GOT3 (cell line): ENCODE measurements around the gene TEAD1.

ENCODE experiments used
- DNase-seq: peaks from one replicate; lab custom pipeline; 2025; ENCODE audit warnings: mixed read lengths; lab: John Stamatoyannopoulos, UW

Gene TEAD1

DNA sequence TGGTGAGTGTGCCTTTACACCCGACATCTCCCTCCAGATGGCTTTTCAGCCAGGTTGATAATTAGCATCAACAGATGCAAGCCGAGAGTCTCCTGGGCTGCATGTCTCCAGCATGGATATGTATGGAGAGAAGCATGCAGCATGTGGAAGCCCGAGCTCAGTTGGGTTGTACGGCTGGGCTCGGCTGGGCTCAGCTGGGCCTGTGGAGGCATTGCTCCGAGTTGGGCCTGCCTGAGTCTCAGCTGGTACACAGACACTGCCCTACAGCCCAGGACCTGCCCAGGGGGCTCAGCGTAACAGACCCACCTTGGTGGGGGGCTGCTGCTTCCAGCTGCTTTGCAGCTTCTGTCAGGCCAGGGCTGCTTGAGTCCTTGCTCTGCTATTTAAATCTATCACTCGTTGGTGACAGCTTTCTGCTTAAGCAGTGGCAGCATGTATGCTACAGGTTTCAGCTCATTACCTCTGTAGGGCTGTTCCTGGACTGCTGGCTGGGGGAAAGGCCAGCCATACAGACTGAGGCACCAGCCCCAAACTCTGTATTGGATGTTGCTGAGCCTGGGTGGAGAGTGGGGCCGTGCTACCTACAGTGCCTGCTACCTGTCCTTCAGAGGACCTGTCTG, 115.5 kb downstream of the TEAD1 start:
- DNase-seq = no peak

DNA sequence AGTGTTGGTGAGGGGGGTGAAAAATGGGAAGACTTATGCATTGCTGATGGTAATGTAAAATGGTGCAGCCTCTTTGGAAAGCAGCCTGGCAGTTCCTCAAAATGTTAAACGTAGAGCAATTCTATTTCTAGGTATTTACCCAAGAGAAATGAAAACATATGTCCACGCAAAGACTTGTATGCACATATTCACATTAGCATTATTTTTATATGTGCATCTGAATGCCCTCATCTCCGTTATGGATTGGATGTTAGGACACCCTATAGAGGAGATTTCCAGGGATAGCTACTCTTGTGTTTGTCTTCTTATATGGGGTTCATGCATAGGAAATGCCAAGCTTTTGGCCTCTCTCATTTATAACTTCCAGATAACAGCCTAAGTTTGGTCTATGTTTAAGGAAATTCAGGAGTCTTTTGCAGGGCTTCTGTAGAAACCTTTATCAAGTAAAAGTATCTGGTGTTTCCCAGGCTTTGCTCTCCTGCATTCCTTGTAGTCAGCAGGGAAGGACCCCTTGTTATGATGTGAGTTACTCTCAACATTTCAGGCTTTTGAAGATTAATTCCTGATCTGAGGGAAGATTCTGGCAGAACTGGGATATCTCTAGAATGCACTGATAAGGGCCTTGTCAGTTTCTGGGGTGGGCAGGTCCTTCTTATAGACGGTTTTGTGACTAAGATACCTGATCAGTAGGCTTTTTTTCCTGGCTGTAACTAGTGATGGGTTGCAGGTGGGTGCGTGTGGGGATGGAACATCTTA, 116.8 kb downstream of the TEAD1 start:
- no peak for DNase-seq

DNA sequence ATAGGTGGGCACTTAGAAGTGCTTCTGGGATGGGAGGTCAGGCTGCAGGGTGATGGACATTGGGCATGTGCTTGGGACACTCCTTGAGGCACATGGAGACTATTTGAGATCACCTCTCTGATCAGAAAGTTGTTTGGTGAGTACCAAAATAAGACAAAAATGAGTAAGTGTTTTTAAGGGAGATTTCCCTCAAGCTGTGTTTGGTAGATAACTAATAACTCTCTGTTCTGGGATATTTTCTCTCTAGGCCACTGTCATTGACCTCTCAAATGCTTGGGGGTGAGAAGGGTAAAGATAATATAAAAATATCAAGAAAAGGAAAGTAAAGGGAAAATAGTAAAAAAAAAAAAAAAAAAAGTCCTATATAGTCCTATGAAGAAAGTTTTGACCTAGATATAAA, 117.8 kb downstream of the TEAD1 start:
- DNase-seq = no peak

DNA sequence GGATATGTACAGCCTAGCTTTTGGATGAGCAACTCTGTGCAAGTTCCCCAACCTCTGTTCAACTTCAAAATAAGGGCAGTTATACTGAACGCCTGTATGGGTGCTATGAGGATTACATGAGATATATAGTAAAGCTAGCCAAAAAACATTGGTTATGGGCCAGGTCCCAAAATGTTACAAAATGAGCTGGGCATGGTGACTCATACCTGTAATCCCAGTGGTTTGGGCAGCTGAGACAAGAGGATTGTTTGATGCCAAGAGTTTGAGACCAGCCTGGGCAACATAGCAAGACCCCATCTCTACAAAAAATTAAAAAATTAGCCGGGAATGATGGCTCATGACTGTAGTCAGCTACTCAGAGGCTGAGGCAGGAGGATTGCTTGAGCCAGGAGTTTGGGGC, 118.4 kb downstream of the TEAD1 start:
- no peak for DNase-seq

DNA sequence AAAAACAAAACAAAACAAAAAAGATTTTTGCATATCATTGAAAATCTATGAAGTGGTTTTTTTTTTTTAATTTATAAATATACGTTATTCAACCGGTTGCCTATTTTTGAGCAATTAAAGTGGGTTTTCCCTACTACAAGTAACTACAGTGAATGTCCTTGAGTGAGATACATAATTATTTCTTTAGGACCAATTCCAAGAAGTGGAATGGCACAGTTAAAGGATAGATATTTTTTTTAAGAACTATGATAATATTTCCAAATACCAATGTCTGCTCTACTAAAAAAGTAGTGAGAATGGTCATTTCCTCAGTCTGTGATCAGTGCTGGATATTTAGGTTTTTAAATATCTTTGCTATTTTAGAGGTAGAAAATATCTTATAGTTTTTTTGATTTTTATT, 118.8 kb downstream of the TEAD1 start:
- no peak for DNase-seq

DNA sequence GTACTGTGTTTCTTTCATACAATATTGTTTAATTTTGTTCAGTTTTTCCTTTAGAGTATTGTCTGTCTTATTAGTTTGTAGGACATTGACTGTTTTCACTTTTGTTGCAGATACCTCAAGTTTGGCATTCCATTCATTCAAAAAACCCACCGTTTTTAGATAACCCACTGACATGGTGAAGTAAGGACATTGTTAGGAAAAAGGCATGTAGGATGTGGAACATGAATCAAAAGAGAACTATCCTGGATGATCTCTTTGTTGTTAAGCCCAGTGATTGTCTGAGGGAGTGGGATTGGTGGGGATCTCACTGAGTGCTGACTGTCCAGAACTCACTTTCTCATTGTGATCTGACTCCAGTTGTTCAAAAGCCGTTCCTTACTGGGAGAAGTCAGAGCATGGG, 119.3 kb downstream of the TEAD1 start:
- no peak for DNase-seq

DNA sequence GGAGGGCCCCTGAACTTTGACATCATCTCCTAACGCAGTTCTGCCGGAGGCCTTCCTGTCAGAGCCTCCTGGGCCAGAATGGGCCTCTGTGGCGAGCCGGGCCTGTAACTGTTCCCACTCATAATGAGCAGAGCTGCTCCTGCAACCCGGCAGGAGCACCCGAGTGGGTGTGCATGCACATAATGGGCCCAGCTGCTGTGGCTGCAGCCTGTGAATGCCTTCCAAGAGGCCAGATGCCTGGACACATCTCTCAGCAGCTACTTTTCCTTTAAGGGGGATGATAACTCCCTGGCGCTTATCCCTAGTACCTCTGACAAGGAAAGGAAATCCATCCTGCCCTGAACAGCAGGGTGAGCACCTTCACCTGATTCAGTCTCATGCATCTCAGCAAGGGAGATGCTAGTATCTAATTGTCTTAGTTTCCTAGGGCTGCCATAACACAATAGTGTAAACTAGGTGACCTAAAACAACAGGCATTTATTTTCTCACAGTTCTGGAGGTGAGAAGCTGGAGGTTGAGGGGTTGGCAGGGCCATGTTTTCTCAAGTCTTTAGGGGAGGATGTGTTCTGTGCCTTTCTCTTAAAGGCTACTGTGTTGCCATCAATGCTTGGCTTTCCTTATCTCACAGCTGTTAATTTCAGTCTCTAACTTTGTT, 120.5 kb downstream of the TEAD1 start:
- no peak for DNase-seq

DNA sequence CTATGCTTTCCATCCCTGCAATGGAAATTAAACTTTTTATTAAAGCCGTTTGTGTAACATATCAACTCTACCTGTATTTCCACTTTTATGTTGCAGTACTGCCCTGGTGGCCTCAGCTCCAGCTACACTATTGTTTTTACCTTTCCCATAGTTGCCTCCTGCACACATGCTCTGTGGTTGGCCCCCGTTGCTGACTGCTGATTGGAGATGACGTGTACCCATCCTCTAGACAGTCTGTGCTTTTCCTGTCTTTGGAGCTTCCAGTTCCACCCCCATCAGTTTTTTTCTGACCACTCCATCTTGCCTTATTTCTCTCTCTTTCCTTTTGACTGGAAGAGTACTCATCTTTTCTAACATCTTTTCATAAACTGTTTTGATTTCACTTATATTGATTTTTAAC, 123.8 kb downstream of the TEAD1 start:
- no peak for DNase-seq

DNA sequence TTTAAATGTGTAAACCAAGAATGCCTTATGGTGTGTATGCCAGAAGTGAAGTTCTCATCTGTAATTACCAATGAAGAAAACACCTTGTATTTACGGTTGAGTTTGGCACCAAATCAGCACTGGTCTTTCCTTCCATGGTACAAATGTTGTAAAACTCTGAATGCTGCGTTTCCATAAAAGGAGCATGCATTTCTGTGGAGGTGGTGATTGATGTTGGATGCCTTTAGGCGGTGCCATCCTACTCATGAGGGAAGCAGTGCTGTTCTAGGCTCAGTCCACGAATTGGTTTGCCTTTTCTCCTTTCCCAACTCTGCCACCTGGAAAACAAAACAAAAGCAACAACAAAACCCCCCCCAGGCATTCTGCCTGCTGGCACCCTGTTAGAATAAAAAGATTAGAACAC, 124.4 kb downstream of the TEAD1 start:
- no peak for DNase-seq

DNA sequence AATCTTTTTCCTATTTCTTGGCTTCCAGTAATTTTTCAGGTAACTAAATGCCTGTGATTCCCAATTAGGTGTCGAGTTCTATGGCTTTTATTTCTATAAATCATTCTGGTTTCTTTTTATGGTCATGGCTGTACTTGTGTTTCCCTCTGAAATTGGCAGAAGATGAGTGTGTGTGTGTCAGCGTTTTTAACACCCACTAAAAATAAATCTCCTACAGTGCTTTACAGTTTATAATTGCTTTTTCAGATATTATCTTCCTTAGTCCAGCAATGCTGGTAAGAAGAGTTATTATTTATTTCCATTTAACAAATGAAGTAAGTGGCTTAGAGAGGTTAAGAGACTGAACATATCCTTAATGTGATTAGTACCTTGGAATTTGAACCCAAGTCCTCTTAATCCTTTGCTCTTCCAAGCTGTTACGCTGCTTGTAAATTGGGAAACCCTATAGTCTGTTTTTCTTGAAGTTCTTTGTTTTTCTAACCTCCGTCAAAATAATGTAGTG, 125.2 kb downstream of the TEAD1 start:
- no peak for DNase-seq

DNA sequence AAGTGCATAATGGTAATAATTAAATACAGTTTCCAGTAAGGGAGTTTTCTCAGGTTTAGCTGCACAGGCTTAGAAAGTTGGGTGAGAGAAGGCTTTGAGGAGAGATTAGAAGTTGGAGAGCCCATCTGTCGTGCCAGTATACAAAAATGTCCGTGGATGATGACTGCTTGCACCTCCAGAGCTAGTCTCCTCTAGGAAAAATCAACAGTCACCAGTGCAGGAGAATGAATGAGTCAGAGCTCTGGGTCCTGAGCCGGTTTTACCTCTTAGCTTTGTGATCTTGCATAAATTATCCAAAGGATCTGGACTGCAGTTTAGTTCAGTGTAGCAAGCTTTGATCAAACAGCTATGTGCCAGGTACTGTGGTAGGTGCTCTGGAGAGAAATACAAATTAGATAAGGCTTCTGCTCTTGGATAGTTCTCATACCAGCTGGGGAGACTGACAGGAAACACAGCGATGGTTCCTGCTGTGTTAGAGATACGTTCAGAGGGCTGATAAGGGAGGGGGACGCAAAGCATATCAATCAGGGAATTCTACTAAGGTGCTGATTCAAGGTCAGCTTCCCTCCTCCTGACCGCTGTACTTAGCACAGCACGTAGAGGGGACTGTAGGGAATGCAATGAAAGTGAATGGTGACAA, 125.9 kb downstream of the TEAD1 start:
- DNase-seq = no peak

DNA sequence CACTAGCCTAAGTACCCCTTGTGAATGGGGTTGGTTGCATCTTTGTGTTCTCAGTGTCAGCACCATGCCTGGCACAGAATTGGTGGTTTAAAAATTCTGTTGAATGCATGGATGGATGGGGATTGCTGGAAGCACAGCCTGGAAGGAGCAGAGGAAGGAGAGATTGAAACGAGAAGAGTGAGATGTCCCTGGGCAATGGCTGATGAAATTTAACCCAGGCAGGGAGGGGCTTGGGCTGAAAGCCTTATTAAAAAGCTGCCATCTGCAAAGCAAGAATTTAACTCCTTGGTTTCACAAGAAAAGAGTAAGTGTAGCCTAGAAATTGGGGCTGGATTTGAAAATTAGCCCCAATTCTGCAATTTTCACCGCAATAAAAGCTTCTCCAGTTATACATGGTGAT, 126.7 kb downstream of the TEAD1 start:
- DNase-seq = no peak

DNA sequence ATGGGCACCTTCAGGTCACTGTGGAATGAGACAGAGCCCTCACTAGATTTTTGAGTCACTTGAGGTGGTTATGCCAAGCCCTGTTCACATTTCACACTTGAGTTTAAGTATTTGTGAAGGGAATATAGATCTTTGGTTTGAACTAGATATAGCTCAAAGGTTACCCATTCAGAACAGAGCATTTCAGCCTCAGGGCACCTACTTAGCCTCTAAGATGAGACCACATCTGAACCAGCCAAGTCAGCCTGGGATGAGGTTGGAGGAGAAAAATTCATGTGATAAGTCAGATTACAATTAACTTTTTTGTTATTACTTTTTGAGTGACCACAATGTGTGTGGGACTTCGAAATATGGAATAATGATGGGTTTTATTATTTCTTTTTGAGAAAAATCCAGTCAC, 127.8 kb downstream of the TEAD1 start:
- DNase-seq = no peak

DNA sequence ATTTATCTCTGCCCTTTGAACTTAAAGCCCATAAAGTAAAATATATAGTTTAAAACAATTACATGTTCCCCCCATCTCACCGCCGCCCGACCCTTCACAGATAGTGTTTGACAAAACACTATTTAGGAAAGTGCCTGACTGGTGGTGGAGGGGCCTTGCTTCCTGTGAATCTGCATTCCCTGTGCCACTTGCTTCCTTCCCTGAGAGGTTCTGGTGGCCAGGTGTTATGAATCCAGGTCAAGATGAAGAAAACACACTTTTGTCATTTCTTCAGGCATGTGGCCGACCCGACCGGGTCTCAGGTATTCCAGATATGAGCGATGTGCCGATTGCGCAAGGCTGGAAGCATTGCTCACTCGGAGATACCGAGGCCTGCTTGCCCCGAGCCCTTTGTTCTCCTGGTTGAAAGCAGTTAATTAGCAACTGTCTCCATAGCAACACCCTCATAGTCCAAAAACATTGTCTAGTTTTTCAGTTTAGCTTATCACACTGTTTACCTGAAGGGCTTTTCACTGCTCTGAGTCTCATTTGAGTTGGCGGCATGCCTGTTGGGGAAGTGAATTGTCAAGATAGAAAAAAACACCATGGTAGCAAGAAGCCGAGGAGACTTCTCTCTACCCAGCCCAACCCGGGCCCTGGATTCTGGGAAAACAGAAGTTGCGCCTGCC, 128.3 kb downstream of the TEAD1 start:
- no peak for DNase-seq

DNA sequence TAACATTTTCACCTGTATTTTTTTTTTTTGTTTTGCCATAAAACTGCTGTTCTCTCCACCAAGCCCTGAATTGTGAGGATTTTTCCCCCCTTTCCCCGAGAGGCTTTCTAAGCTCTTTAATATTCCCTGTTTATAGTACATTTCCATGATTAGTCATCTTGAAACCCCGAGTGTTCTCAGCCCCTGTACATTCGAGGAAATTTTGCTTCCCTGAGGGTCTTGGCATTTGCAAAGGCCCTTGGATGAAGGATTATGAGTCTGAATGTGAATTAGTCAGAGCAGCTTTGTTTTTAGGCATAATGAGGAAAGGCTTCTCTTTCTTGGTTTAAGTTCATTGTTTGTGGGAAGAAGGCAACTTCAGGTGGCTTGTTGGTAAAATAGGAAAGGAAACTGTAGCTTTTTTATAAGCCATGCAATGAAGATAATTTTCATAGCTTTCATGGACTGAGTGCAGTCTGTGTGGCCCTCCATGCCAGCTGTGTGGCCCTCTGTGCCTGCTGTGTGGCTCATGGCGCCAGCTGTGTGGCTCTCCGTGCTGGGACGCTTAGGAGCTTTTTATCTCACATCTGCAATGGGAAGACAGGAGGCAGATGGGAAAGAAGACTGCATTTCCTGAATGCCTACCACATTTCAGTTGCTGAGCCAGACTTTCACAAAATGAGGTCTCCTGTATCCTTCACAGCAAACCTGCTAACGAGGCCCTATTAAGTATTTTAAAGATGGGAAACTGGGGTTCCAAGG, 129.0 kb downstream of the TEAD1 start:
- DNase-seq = no peak

DNA sequence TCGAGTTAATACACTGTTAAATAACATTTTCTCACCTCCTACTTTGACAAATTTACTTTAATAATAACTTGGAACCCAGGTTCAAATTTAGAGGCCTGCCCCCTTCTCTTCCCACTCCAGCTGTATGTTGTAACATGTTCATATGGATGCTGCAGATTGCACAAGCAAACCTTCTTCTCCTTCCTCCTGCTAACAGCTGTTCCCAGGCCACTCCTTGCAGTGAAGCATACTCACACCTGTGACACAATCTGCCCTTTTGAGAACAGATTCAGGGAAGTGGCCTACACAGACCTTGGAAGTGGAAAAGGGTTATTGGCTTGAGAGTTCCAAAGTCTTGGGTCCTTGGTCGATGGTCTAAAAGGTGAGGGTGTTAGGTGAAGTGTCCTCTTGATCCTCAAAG, 131.9 kb downstream of the TEAD1 start:
- DNase-seq = no peak

DNA sequence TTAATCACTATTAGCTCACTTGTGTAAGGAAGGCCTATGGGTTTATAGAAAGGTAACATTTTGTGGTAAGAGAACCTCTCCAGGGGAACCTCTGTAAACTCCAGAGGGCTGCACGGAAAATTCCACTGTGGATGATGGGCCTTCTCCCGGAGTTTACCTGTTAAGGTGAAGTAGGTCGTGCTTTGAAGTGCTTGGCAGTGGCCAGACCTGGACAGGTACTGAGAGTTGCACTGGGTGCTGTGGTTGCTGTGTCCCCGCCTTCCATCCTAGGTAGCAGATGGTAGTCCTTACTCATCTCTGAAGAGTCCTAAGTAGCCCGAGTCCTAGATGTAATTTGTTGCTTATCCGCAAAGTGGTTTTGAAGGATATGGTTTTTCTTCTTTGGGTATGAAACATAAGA, 133.4 kb downstream of the TEAD1 start:
- no peak for DNase-seq

DNA sequence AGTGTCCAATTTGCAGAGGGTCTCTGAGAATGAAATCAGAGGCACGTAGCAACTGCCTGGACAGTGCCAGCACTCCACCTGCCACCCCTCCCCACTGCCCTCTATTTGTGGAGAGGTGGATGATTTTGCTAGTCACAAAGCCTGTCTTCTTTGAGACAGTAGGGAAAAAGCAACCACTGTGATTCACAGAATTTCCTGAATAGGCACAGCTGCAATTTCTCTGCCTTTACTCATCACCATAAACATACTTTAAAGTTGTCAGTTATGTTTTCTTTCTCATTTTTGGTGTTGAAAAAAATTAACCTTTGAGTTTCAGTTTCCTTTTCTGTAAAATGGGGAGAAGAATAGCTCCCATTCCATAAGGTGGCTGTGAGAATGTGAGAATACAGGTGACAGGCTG, 134.3 kb downstream of the TEAD1 start:
- no peak for DNase-seq

DNA sequence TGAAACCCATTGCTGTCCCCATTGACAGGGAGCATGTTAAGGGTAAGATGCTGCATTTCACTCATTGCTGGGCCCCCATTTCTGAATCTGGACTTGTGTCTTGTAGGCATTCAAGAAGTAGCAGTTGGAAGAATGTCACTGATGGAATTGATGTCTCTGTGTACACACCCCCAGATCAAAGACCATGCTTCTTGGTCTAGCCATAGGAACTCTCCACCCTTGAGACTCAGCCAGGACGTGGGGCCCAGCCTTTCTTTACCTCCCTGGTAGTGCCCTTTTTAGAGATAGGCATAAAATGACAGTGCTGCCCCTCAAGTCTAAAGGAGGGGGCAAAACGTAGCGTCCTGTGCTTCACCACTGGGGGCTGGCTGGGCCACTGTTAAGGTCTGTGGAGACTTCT, 135.1 kb downstream of the TEAD1 start:
- no peak for DNase-seq

DNA sequence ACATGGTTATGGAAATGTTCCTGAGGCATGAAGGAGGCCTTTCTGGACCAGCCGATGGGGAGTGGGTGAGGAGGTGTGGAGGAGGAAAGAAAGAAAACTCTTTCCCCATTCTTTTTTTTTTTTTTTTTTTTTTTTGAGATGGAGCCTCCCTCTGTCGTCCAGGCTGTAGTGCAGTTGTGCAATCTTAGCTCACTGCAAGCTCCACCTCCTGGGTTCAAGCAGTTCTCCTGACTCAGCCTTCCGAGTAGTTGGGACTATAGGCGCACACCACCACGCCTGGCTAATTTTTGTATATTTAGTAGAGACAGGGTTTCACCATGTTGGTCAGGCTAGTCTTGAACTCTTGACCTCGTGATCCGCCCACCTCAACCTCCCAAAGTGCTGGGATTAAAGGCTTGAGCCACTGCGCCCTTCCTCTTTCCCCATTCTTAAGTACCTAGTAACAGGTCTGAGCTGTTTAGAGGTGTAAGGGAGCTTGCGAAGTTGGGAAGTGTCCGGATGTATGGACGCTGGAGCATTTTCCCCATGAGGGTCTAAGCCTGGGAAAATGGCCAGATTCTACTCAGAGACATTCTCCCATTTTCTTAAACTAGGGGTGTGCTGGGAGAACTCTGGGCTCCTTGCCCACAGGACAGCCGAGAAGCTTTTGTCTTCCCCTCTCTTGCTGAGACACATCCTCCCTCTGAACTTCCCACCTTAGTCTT, 135.8 kb downstream of the TEAD1 start:
- no peak for DNase-seq

DNA sequence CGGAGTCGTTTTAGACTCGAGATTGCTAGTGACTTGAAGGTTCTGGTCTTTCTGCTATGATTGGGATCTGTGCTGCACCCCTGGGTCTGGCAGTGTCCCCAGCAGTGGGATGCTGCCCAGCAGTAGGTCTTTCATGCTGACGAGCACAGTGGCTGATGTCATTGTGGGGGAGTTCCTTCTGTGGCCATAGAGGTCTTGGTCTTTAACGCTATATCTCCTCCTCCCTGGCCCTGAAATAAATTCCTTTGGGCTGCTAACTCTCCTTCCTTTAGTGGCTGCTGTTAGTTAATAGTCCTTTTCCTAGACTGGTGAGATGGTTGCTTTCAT, 136.3 kb downstream of the TEAD1 start:
- no peak for DNase-seq
